ENCODE data around the gene PAPPA2. TPM values are rescaled to one million over a fixed set of nuclear protein-coding genes. Genes with fewer than 3 reads are reported as not detected.

The PAPPA2 gene
- total RNA-seq, 3 donors from 2014 or later: 1.2 to 3.9 (median 2.6) TPM

DNA sequence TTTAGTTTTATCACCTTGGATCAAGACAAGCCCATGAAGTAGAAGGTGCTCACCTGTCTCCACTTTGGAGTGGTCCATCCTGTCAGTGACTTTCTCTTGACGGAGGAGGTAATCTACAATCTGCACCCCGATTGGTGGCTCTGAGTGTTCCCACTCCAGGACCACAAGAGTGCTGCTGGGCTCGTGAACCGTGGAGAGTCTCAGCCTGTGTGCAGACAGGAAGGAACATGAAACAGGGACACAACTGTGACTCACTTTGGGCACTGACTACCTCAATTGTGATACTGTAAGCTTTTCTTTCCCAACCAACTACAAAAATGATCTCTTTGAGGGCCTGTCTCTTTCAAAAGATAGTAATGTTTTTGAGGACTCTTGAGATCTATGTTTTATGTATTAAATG is 421.3 kb downstream of the PAPPA2 start:
- no peaks in the 10 kb centered on the region for H3K9me3 ChIP-seq
- no peaks in the 10 kb centered on the region for H3K27me3 ChIP-seq
- H3K4me1 ChIP-seq: no peaks in the 10 kb centered on the region
- DNase-seq (ENCODE audit: low spot score in 2 of 2): no peak
- no peaks in the 10 kb centered on the region for H3K36me3 ChIP-seq
- H3K27ac ChIP-seq: no peak overlapping the region
- no peak overlapping the region for H3K4me3 ChIP-seq
- intact Hi-C loops (cut with DNase I; ENCODE audit: low total_unique reads): no loop called here
- TF ChIP-seq, protein P1, sequence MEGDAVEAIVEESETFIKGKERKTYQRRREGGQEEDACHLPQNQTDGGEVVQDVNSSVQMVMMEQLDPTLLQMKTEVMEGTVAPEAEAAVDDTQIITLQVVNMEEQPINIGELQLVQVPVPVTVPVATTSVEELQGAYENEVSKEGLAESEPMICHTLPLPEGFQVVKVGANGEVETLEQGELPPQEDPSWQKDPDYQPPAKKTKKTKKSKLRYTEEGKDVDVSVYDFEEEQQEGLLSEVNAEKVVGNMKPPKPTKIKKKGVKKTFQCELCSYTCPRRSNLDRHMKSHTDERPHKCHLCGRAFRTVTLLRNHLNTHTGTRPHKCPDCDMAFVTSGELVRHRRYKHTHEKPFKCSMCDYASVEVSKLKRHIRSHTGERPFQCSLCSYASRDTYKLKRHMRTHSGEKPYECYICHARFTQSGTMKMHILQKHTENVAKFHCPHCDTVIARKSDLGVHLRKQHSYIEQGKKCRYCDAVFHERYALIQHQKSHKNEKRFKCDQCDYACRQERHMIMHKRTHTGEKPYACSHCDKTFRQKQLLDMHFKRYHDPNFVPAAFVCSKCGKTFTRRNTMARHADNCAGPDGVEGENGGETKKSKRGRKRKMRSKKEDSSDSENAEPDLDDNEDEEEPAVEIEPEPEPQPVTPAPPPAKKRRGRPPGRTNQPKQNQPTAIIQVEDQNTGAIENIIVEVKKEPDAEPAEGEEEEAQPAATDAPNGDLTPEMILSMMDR (IDR thresholded peaks at IDR 0.05): no peak
- TF ChIP-seq POLR2A (IDR thresholded peaks at IDR 0.05) (no peak), POLR2AphosphoS5 (IDR thresholded peaks at IDR 0.05) (no peak)

DNA sequence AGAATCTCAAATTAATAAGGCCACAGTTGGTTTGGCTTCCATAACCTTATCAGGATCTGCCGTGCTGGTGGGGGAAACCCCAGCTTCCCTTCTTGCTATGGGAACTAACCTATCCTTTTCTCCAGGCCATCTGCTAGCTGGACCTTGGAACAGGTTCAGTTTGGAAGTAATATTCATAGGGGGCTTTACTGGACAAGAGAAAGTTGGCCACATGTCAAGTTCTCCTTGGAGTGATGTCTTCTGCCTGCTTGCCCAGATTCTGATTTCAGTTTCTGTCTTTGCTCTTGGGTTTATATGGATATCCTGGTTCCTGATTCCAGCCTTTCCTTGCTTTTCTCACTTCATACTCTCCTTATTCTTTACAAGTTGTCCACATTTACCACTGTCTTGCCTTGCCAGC is 421.9 kb downstream of the PAPPA2 start:
- intact Hi-C loops (cut with DNase I; ENCODE audit: low total_unique reads): no loop called here
- DNase-seq (ENCODE audit: low spot score in 2 of 2): no peak
- Histone ChIP-seq H3K27ac (no peak overlapping the region), H3K4me3 (no peak overlapping the region), H3K27me3 (no peaks in the 10 kb centered on the region), H3K4me1 (no peaks in the 10 kb centered on the region), H3K9me3 (no peaks in the 10 kb centered on the region), H3K36me3 (no peaks in the 10 kb centered on the region)
- TF ChIP-seq, protein P1 (IDR thresholded peaks at IDR 0.05): no peak
- TF ChIP-seq POLR2A (IDR thresholded peaks at IDR 0.05): no peak
- no peak for TF ChIP-seq POLR2AphosphoS5 (IDR thresholded peaks at IDR 0.05)

DNA sequence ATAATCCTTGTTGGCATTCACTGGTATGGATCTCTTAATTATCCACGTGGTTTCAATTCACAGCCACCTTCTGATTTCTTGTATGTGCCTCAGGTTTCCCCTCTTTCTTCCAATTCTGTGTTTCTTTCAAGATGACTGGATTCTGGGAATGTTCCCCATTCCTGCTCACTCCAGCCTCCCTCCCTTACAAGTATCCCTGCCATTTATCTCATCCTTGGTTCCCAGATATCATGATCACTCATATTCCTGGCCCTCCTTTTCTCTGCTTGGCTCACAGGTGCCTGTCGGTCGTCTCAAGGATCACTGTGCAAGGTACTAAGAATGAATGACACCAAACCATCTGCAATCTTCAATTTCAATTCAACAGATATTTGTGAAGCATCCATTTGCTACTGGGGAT is 422.4 kb downstream of the PAPPA2 start:
- no peak for DNase-seq (ENCODE audit: low spot score in 2 of 2)
- intact Hi-C loops (cut with DNase I; ENCODE audit: low total_unique reads): no loop called here
- Histone ChIP-seq H3K36me3 (no peaks in the 10 kb centered on the region), H3K4me3 (no peak overlapping the region), H3K27me3 (no peaks in the 10 kb centered on the region), H3K9me3 (no peaks in the 10 kb centered on the region), H3K27ac (no peak overlapping the region), H3K4me1 (no peaks in the 10 kb centered on the region)
- TF ChIP-seq POLR2AphosphoS5 (IDR thresholded peaks at IDR 0.05) (no peak), POLR2A (IDR thresholded peaks at IDR 0.05) (no peak)
- TF ChIP-seq, protein P1 (IDR thresholded peaks at IDR 0.05): no peak

DNA sequence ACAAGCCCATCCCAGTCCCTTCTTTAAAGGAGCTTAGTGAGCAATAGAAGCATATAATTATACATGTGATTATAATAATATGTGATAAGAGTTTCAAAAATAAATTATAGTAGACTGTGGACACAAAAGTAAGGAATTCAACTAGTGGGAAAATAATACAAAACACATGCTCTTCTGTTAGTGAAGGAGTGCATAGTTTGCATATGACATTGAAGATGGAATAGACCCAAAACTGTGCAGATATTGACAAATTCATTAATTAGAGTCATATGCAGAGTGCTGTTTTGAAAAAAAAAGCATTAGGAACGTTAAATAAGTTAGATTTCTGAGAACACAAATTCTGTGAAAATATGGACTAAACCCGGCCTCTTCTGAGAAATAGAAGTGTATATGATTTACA is 422.8 kb downstream of the PAPPA2 start:
- Histone ChIP-seq H3K27ac (no peak overlapping the region), H3K27me3 (no peaks in the 10 kb centered on the region), H3K36me3 (no peaks in the 10 kb centered on the region), H3K4me1 (no peaks in the 10 kb centered on the region), H3K9me3 (no peaks in the 10 kb centered on the region), H3K4me3 (no peak overlapping the region)
- no peak for TF ChIP-seq POLR2AphosphoS5 (IDR thresholded peaks at IDR 0.05)
- TF ChIP-seq, protein P1 (IDR thresholded peaks at IDR 0.05): no peak
- TF ChIP-seq POLR2A (IDR thresholded peaks at IDR 0.05): no peak
- intact Hi-C loops (cut with DNase I; ENCODE audit: low total_unique reads): no loop called here
- no peak for DNase-seq (ENCODE audit: low spot score in 2 of 2)

DNA sequence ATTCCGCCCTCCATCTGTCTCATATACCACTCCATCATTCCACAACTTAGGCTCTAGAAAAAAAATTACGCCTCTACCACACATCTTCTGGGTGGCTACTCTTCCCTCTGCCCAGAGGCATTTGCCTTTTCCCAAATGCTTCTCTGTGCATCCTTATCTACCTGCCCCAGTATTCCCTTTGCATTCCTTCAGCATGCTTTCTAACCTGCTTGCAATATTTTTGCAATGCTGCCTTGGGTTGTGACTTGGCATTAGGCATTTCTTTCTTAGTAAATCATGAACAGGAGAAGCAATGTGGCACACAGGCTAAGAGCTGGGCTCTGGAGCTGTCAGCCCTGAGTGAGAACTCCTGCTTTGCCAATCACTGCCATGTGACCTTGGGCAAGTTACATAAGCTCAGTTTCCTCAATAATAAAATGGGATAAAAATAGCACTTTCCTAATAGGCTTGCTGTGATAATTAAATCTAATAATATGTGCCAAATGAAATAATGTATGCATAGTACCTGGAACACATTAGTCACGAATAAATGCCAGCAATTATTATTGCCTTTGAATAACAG is 425.6 kb downstream of the PAPPA2 start:
- intact Hi-C loops (cut with DNase I; ENCODE audit: low total_unique reads): no loop called here
- H3K36me3 ChIP-seq: no peaks in the 10 kb centered on the region
- no peak overlapping the region for H3K27ac ChIP-seq
- H3K9me3 ChIP-seq: no peaks in the 10 kb centered on the region
- no peaks in the 10 kb centered on the region for H3K4me1 ChIP-seq
- no peak overlapping the region for H3K4me3 ChIP-seq
- TF ChIP-seq POLR2A (IDR thresholded peaks at IDR 0.05) (no peak), POLR2AphosphoS5 (IDR thresholded peaks at IDR 0.05) (no peak)
- TF ChIP-seq, protein P1 (IDR thresholded peaks at IDR 0.05): no peak
- no peak for DNase-seq (ENCODE audit: low spot score in 2 of 2)
- H3K27me3 ChIP-seq: no peaks in the 10 kb centered on the region

All from breast epithelium (tissue), 4 donors.